GM21825 (cell line): ENCODE data around the gene CACNG7.

Experiments used
- ATAC-seq: cut with Tn5 transposase; IDR thresholded peaks from one replicate; pipeline ENCODE4 v1.9.1; 2021; ENCODE audit warnings: mild to moderate bottlenecking, moderate library complexity; ENCODE audit not compliant: unreplicated experiment

CACNG7 gene

GRCh38 chr19:53878776-53879139 is 30.3 kb upstream of the CACNG7 start:
- ATAC-seq, result no peak

DNA sequence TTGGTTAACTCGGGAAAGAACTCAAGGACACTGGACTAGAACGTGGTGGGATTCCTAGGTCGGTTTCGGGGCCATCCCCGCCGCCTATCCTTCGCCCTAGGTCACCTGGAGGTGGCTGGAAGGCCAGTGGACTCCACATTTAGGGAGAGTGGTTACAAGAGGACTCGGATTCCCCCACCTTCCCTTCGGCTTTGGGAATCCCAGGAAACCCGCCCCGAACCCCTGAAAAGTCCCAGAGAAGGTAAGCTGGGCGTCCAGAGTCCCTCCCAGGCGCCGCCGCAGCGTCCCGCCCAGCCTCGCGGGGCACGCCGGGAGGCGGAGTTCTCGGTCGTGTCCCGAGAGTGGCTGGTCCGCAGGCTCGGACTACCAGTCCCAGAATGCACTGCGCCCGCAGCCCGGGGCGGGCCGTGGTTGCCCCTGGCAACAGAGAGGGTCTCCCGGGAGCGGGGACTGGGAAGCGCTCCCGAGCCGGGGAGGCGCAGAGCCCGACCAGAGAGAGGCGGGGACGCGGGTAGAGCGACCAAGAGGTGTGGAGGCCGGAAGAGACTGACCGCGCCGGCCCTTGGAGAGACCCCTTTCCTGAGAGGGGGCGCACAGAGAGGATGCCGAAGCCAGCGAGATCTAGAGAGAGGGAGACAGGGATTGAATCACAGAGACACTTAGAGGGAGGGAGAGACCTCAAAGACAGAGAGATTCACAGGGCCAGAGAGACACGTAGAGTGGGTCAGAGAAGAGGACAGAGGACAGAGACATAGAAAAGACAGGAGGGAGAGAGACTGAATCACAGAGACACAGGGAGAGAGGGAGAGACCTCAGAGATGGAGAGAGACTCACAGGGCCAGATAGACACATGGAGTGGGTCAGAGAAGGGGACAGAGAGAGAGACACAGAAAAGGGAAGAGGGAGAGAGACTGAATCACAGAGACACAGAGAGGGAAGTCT is 29.7 kb upstream of the CACNG7 start:
- peak; percentile 75 for ATAC-seq

GRCh38 chr19:53880711-53881481 is 28.2 kb upstream of the CACNG7 start:
- ATAC-seq, result no peak

DNA sequence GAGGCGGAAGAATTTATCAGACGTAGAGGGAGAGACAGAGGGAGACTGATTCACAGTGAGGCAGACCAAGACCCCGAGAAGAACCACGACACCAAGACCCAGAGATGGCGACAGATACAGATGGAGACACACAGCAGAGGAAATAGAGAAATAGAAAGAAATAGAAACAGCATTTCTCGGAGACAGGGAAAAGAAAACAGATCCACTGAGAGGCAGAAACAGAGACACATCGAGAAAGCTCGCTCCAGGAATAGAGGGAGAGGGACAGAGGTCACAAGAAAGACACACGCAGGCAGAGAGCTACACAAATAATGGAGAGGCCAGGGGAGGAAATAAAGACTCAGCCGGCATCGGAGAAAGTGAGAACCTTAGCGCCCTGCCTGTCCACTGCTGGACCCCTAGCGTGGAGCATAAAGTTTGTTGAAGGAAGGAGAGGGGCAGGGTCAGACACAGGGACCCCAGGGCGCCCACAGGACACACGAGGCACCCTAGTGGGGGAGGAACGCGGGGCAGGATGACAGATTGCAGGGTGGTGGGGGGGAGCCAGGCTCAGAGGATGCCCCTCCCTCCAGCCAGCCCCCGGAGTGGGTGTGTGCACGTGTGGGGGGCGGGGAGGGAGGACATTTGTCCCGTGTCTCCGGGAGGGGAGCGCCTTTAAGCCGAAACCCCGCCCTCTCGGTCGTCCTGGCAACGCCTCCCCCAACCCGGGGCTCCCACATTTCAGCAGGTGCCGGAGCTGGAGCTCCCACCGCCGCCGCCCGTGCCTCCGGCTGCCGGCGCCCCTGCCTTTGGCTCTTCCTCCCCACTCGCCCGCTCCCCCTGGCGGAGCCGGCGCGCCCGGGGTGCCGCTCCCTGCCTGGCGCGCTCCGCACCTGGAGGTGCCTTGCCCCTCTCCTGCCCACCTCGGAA is 27.3 kb upstream of the CACNG7 start, which contains the start of gene PRKCG:
PRKCG (plus strand) TSS at position 716 of the 909 bp plus-strand sequence. CDS start 298 bp downstream, outside the sequence.
- no peak for ATAC-seq

DNA sequence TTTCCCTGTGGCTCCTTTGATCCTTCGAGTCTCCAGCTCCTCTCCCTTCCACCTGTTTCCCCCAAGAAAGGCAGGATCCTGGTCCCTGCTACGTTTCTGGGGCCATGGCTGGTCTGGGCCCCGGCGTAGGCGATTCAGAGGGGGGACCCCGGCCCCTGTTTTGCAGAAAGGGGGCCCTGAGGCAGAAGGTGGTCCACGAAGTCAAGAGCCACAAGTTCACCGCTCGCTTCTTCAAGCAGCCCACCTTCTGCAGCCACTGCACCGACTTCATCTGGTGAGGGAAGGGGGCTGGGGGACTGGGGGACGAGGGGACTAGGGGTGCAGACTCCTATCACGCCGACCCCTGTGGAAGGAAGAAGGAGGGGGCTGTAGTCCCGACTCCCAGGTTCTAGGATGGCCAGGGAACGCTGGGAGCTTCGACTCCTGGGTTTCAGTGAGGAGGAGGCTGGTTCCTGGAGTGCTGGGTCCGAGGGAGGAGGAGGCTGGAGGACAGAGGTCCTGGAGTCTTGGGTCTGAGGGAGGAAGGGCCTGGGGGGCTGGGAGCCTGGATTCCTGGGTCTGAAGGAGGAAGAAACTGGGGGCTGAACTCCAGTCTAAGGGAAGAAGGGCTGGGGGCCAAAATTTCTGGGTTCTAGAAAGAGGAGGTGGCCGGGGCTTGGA is 26.6 kb upstream of the CACNG7 start:
- no peak for ATAC-seq

GRCh38 chr19:53883231-53883661 is 25.8 kb upstream of the CACNG7 start:
- ATAC-seq, result no peak

- ATAC-seq, result no peak
Observed at GRCh38 chr19:53883741-53884140, 25.3 kb upstream of the CACNG7 start.

DNA sequence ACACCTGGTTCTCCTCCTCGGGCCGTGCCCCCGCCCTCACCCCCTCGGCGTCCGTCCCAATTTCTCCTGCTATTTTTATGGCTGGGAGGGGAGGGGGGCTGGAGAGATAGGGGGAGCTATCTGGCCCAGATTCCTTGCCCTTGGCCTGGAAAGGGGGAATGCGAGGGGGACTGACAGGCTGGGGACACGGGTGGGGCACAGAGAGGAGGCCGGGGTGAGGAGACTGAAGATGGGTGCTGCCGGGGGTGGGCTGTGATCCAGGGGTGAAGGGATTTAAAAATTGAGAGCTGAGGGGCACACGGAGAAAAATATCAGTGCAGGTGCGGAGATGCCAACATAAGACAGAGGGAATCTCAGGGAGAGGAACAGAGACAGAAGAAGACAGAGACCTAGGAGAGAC is 24.8 kb upstream of the CACNG7 start:
- ATAC-seq, result no peak

DNA sequence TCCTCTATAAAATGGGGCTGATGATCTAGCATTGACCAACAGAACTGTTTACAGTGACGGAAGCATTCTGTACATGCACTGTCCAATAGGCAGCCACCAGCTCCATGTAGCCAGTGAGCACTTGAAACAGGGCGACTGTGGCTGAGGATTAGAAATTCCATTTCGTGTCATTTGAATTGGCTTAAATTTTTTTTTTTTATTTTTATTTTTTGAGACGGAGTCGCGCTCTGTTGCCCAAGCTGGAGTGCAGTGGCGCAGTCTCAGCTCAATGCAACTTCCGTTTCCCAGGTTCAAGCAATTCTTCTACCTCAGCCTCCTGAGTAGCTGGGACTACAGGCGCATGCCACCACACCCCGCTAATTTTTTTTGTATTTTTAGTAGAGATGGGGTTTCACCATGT is 24.0 kb upstream of the CACNG7 start:
- ATAC-seq, result no peak

DNA sequence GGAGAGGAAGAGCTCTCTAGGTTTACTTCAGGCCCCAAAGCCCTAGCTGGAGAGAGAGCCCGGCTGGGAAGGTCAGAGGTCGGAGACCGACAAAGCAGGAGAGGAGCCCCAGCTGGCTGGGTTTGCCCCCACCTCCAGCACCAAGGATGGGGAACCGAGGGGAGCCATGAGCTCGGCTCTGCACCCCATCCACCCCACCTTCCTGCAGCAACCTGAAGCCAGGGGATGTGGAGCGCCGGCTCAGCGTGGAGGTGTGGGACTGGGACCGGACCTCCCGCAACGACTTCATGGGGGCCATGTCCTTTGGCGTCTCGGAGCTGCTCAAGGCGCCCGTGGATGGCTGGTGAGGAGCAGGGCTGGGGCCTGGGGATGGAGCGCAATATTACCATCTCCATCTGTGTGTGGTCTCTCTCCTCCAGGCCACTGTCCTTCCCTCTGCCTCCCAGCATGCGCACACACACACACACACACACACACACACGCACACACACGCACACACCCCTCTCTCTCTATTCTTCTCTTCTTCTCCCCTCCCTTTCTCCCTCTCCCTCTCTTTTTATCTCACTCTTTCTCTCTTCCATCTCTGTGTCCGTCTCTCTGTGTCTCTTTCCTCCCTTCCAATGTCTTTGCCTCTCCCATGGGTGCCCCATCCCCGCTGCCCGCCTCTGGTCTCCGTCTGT is 16.6 kb upstream of the CACNG7 start:
- no peak for ATAC-seq

DNA sequence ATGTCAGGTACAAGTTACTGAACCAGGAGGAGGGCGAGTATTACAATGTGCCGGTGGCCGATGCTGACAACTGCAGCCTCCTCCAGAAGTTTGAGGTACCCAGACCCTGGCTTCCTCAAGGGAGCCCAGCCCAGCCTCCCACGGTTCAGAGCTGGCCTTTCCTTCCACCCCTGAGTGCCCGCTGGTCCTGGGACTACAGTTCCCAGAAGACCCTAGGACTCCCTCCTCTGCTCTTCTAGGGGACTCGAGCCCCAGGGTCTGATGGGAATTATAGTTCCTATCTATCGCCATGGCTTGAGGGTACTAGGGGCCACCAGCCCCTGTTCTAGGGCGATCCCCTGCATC is 16.1 kb upstream of the CACNG7 start:
- ATAC-seq, result no peak

- ATAC-seq, result no peak
Observed at GRCh38 chr19:53894707-53895106, 14.4 kb upstream of the CACNG7 start.

GRCh38 chr19:53896682-53897081 is 12.4 kb upstream of the CACNG7 start:
- ATAC-seq, result no peak

DNA sequence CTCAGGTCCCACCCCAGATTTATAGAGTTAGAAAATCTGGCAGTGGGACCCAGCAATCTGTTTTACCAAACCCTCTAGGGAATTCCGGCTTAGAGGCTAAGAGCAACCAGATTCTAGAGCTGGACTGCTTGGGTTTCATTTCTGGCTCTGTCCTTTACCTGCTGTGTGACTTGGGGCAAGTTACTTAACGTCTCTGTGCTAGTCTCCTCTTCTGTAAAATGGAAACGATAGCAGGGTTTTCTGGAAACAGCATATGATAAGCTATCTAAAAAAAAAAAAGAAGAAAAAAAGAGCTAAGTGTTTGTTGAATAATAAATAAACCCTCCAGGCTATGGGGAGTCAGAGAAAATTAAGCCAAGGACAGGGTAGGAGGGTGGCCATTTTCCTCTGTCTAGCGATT is 11.6 kb upstream of the CACNG7 start:
- no peak for ATAC-seq

- ATAC-seq, result no peak
Observed at GRCh38 chr19:53898166-53898565, 10.9 kb upstream of the CACNG7 start.

DNA sequence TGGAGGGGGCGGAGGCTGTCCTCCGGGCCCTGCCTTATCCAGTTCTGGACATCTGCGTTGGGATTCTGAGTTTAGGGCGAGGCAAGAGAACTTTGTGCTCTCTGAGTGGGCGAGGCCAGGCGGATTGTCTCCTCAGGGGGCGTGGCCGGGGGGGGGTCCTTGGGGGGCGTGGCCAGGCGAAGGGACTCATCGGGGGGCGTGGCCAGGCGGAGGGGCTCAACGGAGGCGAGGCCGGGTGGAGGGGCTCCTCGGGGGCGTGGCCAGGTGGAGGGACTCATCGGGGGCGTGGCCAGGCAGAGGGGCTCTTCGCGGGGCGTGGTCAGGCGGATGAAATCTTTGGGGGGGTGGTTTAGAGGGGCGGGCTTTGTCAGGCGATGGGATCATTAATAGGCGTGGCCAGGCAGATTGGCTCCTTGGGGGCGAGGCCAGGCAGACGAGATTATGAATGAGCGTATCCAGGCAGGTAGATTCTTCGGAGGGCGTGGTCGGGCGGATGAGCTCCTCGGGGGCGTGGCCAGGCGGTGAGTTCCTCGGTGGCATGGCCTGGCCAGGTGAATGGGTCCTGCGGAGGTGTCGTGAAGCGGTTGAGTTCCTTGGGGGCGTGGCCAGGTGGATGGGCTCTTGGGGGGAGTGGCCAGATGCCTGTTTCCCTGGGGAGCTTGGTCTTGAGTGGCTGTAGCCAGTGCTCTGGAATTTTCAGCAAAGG is 10.3 kb upstream of the CACNG7 start:
- no peak for ATAC-seq

DNA sequence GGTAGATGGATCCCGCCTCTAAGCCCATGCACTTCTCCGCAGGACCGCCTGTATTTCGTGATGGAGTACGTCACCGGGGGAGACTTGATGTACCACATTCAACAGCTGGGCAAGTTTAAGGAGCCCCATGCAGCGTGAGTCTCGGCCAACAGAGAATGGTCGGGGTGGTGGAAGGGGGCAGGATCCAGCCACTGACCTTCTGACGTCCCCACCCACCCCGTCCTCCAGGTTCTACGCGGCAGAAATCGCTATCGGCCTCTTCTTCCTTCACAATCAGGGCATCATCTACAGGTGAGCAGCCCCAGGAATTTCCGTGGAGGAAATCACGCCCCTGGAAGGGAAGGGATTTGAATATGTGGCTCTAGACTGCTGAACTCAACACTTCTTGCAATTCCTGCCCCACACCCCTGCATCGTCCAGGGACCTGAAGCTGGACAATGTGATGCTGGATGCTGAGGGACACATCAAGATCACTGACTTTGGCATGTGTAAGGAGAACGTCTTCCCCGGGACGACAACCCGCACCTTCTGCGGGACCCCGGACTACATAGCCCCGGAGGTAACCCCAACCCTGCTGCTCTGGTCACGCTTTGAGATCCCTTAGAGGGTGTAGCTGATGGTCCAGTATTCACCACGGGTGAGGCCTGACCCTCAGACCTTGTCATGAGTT is 8.8 kb upstream of the CACNG7 start:
- no peak for ATAC-seq

GRCh38 chr19:53903055-53903680 is 5.9 kb upstream of the CACNG7 start:
- no peak for ATAC-seq
